Measurements from ENCODE around the gene CYP4A22.
"Not testable (repeated sequence)": the region's sequence is repeated elsewhere in the genome, so short reads cannot be mapped to it uniquely, and the experiment has no call there.

Gene CYP4A22

GRCh38 chr1:47186267-47187185, 49.3 kb downstream of the CYP4A22 start:
- DNase-seq: no peak

GRCh38 chr1:47187231-47187925, 50.1 kb downstream of the CYP4A22 start:
- DNase-seq: no peak

- no peak for DNase-seq
Observed at GRCh38 chr1:47187926-47188250, 50.6 kb downstream of the CYP4A22 start.

GRCh38 chr1:47188791-47189785, 51.8 kb downstream of the CYP4A22 start:
- DNase-seq: no peak

- DNase-seq: no peak
Observed at GRCh38 chr1:47189844-47190508, 52.7 kb downstream of the CYP4A22 start, which contains the start of gene PDZK1IP1. PDZK1IP1 (minus strand) TSS chr1:47190036; CDS start chr1:47189932, 104 bp downstream.

- DNase-seq: no peak
Observed at GRCh38 chr1:47190509-47190855, 53.2 kb downstream of the CYP4A22 start.

GRCh38 chr1:47190857-47191256, 53.6 kb downstream of the CYP4A22 start:
- no peak for DNase-seq

- DNase-seq: no peak
Observed at GRCh38 chr1:47191940-47192457, 54.8 kb downstream of the CYP4A22 start.

- DNase-seq: peak; percentile 22
Observed at GRCh38 chr1:47192458-47193384, 55.5 kb downstream of the CYP4A22 start.

GRCh38 chr1:47193496-47193895, 56.3 kb downstream of the CYP4A22 start:
- DNase-seq: not testable (repeated sequence)

GRCh38 chr1:47194311-47194710, 57.1 kb downstream of the CYP4A22 start:
- no peak for DNase-seq

GRCh38 chr1:47195981-47196380, 58.7 kb downstream of the CYP4A22 start:
- not testable (repeated sequence) for DNase-seq

GRCh38 chr1:47196622-47197021, 59.4 kb downstream of the CYP4A22 start:
- DNase-seq: no peak

- DNase-seq: no peak
Observed at GRCh38 chr1:47198214-47198613, 61.0 kb downstream of the CYP4A22 start.

All from stimulated activated naive CD4-positive, alpha-beta T cell treated with Interleukin-2 at 50 U/mL for 16 hours (primary cell).